WTC11 (cell line): ENCODE data around the gene PDXP.
"Not testable (repeated sequence)": the region's sequence is repeated elsewhere in the genome, so short reads cannot be mapped to it uniquely, and the experiment has no call there.

Experiments used
- CREB1 ChIP-seq: sonication (generic); formaldehyde crosslinking; IDR thresholded peaks from 2 replicates; pipeline ENCODE4 v1.8.0; 2023; ENCODE audit warnings: mild to moderate bottlenecking, missing genetic modification reagents
- CTCF ChIP-seq: fragments of 200-600 bp; IDR thresholded peaks from 2 replicates; pipeline ENCODE4 v1.8.0; 2022; ENCODE audit warnings: antibody characterized with exemption
- ESRRA ChIP-seq: sonication (generic); formaldehyde crosslinking; IDR thresholded peaks from 2 replicates; pipeline ENCODE4 v1.8.1; 2022; ENCODE audit warnings: mild to moderate bottlenecking, missing genetic modification reagents, borderline replicate concordance
- KAT7 ChIP-seq: sonication (generic); formaldehyde crosslinking; IDR thresholded peaks from 2 replicates; pipeline ENCODE4 v1.8.1; 2023; ENCODE audit warnings: missing genetic modification reagents, mild to moderate bottlenecking, borderline replicate concordance
- NR3C1 ChIP-seq: sonication (generic); formaldehyde crosslinking; conservative IDR thresholded peaks from 2 replicates; pipeline ENCODE4 v1.8.1; 2023; ENCODE audit warnings: low read depth, mild to moderate bottlenecking, missing genetic modification reagents

- TF ChIP-seq CTCF; NR3C1 (CRISPR knock-in tag); KAT7 (CRISPR knock-in tag); CREB1 (CRISPR knock-in tag); ESRRA (CRISPR knock-in tag): not testable (repeated sequence)
Measured at GRCh38 chr22:37610153-37610475, 48.4 kb upstream of the PDXP start.
